ENCODE data around the gene RICTOR.

DNA sequence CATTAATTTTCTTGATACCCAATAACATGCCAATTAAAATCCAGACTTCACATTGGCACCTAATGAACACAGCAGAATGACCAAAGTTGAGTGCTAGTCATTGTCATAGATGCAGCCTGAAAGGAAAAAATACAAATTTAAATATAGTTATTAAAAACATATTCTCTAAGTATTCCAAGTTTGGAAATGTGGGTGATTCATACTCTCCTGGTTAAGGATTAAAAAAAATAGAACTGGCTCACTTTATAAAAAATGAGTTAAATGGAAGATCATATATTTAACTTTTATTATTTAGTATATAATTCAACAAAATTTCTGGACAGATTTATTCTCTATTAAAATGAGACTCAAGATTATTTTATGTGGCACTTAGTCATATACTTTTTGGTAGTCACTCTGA is 33.2 kb upstream of the RICTOR start:
- TF ChIP-seq CTCF (IDR thresholded peaks at IDR 0.05) (no peak), EP300 (IDR thresholded peaks at IDR 0.05) (no peak)
